OCI-LY7 (cell line): Measurements from ENCODE around the gene LIMK1. TPM values are rescaled to one million over a fixed set of nuclear protein-coding genes. Genes with fewer than 3 reads are reported as not detected.

Experiments used
- BruUV-seq: library from RNA; stranded (reverse); fragments of 400-500 nt; replicated peaks from 2 replicates; lab custom pipeline; 2021; lab: Mats Ljungman, UMichigan
- CTCF ChIA-PET: fragments of 300-600 bp; sonication (Branson Sonifier 250); formaldehyde crosslinking; loops from one replicate; lab custom pipeline; 2022; ENCODE audit warnings: antibody characterized with exemption; ENCODE audit not compliant: unreplicated experiment; lab: Charles Lee
- POLR2A ChIA-PET: fragments of 300-600 bp; sonication (Branson Sonifier 250); formaldehyde crosslinking; loops from one replicate; lab custom pipeline; 2022; ENCODE audit warnings: antibody characterized with exemption; lab: Charles Lee
- DNase-seq: peaks from one replicate; pipeline ENCODE4 v3.0.0-alpha.2; 2015; ENCODE audit warnings: low spot score
- H2AFZ ChIP-seq: fragments of 200-600 bp; sonication (generic), shearing (Covaris generic); 2 replicates; pipeline ENCODE4 v1.6.1; 2014; ENCODE audit warnings: mild to moderate bottlenecking, antibody characterized with exemption, low read length, moderate library complexity
- H3K27ac ChIP-seq: fragments of 200-600 bp; sonication (generic); 2 replicates; pipeline ENCODE4 v1.5.1; 2014; ENCODE audit warnings: mixed run types, low read depth, mild to moderate bottlenecking, moderate library complexity, low read length, inconsistent platforms; ENCODE audit not compliant: poor library complexity, severe bottlenecking
- H3K36me3 ChIP-seq: fragments of 200-600 bp; sonication (generic); 2 replicates; pipeline ENCODE4 v1.6.1; 2014; ENCODE audit warnings: mild to moderate bottlenecking, antibody characterized with exemption, low read length, moderate library complexity, mixed read lengths; ENCODE audit not compliant: insufficient read depth
- H3K4me1 ChIP-seq: fragments of 200-600 bp; sonication (generic); 2 replicates; pipeline ENCODE4 v1.5.1; 2014; ENCODE audit warnings: mild to moderate bottlenecking, low read length; ENCODE audit not compliant: insufficient read depth, poor library complexity, severe bottlenecking
- H3K4me2 ChIP-seq: fragments of 200-600 bp; sonication (generic); 2 replicates; pipeline ENCODE4 v1.6.1; 2014; ENCODE audit warnings: mild to moderate bottlenecking, low read length
- H3K4me3 ChIP-seq: fragments of 200-600 bp; sonication (generic); 2 replicates; pipeline ENCODE4 v1.5.1; 2014; ENCODE audit warnings: mild to moderate bottlenecking, low read depth, low read length; ENCODE audit not compliant: poor library complexity, severe bottlenecking
- H3K79me2 ChIP-seq: fragments of 200-600 bp; sonication (generic); 2 replicates; pipeline ENCODE4 v1.6.1; 2016; ENCODE audit warnings: low read depth, mild to moderate bottlenecking, low read length, moderate library complexity, mixed read lengths; ENCODE audit not compliant: insufficient read depth
- H3K9me2 ChIP-seq: fragments of 200-600 bp; sonication (generic); 2 replicates; pipeline ENCODE4 v1.6.1; 2016; ENCODE audit warnings: mild to moderate bottlenecking, low read length, mixed read lengths; ENCODE audit not compliant: insufficient read depth
- H3K9me3 ChIP-seq: fragments of 200-600 bp; sonication (generic); 2 replicates; pipeline ENCODE4 v1.6.1; 2014; ENCODE audit warnings: mild to moderate bottlenecking, mixed run types, low read length, mixed read lengths
- H4K20me1 ChIP-seq: fragments of 200-600 bp; sonication (generic); 2 replicates; pipeline ENCODE4 v1.6.1; 2014; ENCODE audit warnings: mild to moderate bottlenecking, antibody characterized with exemption, low read length, moderate library complexity, mixed read lengths; ENCODE audit not compliant: insufficient read depth
- CTCF ChIP-seq: fragments of 200-600 bp; sonication (generic); conservative IDR thresholded peaks from 2 replicates; pipeline ENCODE4 v1.5.1; 2014; ENCODE audit warnings: mild to moderate bottlenecking, antibody characterized with exemption, low read length, moderate library complexity, mixed read lengths
- EZH2phosphoT487 ChIP-seq: fragments of 200-600 bp; sonication (generic); IDR thresholded peaks from 2 replicates; pipeline ENCODE4 v1.6.1; 2018; ENCODE audit warnings: low read depth, borderline replicate concordance, mild to moderate bottlenecking, mixed run types, antibody characterized with exemption, low read length, moderate library complexity, mixed read lengths
- intact Hi-C: fragments of 100-400 bp; cut with micrococcal nuclease; formaldehyde crosslinking; loops from one replicate; pipeline ENCODE4 v1.10.0; 2022; ENCODE audit not compliant: unreplicated experiment
- total RNA-seq, 2 experiments: library from RNA; depleted of rRNA in 1 of 2; stranded (reverse); fragments of >200 nt in 1 of 2; shearing (Covaris generic) in 1 of 2; gene quantifications; 2 replicates each; pipeline ENCODE4 v1.2.3, GENCODE V29; 2014 to 2022

LIMK1 gene
- total RNA-seq, 2 experiments from 2014 or later, result 31.7 to 67.3 TPM

- H3K4me1 ChIP-seq, result peaks cover 17% of the 10 kb centered on the region
- CTCF ChIA-PET, result interaction anchor here (0.6 kb wide), 1 partner anchor 13 kb away, joined by 4 read pairs; no protein-coding TSS in a partner anchor
- TF ChIP-seq EZH2phosphoT487 (no peak), CTCF (no peak)
- POLR2A ChIA-PET, result interaction anchor here (0.6 to 1.2 kb wide), 4 partner anchors 42 to 121 kb away, joined by 3 to 4 read pairs (median 3); no protein-coding TSS in a partner anchor
- no peak overlapping the region for H3K4me2 ChIP-seq
- H3K27ac ChIP-seq, result no peak overlapping the region
- no peak overlapping the region for H3K4me3 ChIP-seq
- intact Hi-C loops, result no loop called here
- no peaks in the 10 kb centered on the region for H3K9me2 ChIP-seq
- H3K36me3 ChIP-seq, result no peaks in the 10 kb centered on the region
- H4K20me1 ChIP-seq, result no peaks in the 10 kb centered on the region
- H3K79me2 ChIP-seq, result no peaks in the 10 kb centered on the region
- no TSS peak for BruUV-seq
- DNase-seq, result no peak
- H3K9me3 ChIP-seq, result no peaks in the 10 kb centered on the region
- H2AFZ ChIP-seq, result no peak overlapping the region
Observed at GRCh38 chr7:74078461-74078860, 5.1 kb upstream of the LIMK1 start.

DNA sequence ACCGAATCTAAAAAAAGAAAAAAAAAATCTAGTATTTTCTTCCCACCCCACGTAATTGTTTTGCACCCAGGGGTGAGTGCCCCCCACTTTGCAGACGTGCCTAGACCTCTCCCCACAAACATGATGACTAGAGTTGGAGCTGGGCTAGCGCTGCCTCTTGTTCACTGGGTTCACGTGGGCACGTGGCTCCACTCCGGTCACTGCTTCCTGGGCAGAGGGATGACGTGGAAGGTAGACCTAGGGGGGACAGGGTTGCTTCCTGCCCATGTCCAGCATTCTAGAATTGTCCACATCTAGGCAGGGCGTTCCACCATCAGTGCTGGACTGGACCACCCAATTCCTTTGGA is 861 bp upstream of the LIMK1 start:
- H3K36me3 ChIP-seq, result peaks cover 12% of the 10 kb centered on the region
- H3K4me1 ChIP-seq, result peaks cover 30% of the 10 kb centered on the region
- intact Hi-C loops, result loop anchor here (1.0 to 5.0 kb wide), 3 partner anchors 11 to 100 kb away; no protein-coding TSS in a partner anchor
- peak overlapping the region; percentile 31 for H3K27ac ChIP-seq
- H4K20me1 ChIP-seq, result no peaks in the 10 kb centered on the region
- no TSS peak for BruUV-seq
- peaks cover 8% of the 10 kb centered on the region; the same call in 1 of the 2 replicates for H3K79me2 ChIP-seq
- no peak for DNase-seq
- POLR2A ChIA-PET, result interaction anchor here (0.6 to 1.9 kb wide), 5 partner anchors 12 to 443 kb away, joined by 3 to 13 read pairs (median 5); partner anchors contain the start of gene EIF4H
- peak overlapping the region; percentile 71 for H3K4me2 ChIP-seq
- H3K9me2 ChIP-seq, result no peaks in the 10 kb centered on the region
- CTCF ChIA-PET, result no interaction called here
- peak overlapping the region; percentile 34 for H3K4me3 ChIP-seq
- H3K9me3 ChIP-seq, result no peaks in the 10 kb centered on the region
- no peak overlapping the region; the same call in 1 of the 2 replicates for H2AFZ ChIP-seq
- TF ChIP-seq CTCF, result no peak
- no peak for TF ChIP-seq EZH2phosphoT487

GRCh38 chr7:74083928-74084721 is 521 bp downstream of the LIMK1 start:
- BruUV-seq, result no TSS peak

More at GRCh38 chr7:74083928-74084721, 521 bp downstream of the LIMK1 start:
- Histone ChIP-seq H3K4me1 (peaks cover 24% of the 10 kb centered on the region), H3K79me2 (peaks cover 8% of the 10 kb centered on the region; the same call in 1 of the 2 replicates), H3K4me2 (peak overlapping the region; percentile 80), H3K36me3 (peaks cover 19% of the 10 kb centered on the region), H4K20me1 (no peaks in the 10 kb centered on the region), H3K4me3 (peak overlapping the region; percentile 83), H3K27ac (peak overlapping the region; percentile 9), H3K9me3 (no peaks in the 10 kb centered on the region), H2AFZ (no peak overlapping the region), H3K9me2 (no peaks in the 10 kb centered on the region)
- intact Hi-C loops, result loop anchor here (1.0 to 5.0 kb wide), 3 partner anchors 9 to 98 kb away; no protein-coding TSS in a partner anchor
- ChIA-PET POLR2A (interaction anchor here (0.5 to 2.6 kb wide), 6 partner anchors 9 to 94 kb away, joined by 3 to 13 read pairs (median 6); no protein-coding TSS in a partner anchor), CTCF (no interaction called here)
- DNase-seq, result peak; percentile 75
- TF ChIP-seq CTCF (no peak), EZH2phosphoT487 (no peak)
